NOMO-1 (cell line): ENCODE data around the gene UBR1.
A peak's percentile ranks its signal among the peaks of the same experiment; 100 is the strongest.

ENCODE experiments used
- DNase-seq, 2 experiments: peaks; one replicate each; lab custom pipeline; 2025; ENCODE audit not compliant: unreplicated experiment in 2 of 2; lab: John Stamatoyannopoulos, UW

Gene UBR1

DNA sequence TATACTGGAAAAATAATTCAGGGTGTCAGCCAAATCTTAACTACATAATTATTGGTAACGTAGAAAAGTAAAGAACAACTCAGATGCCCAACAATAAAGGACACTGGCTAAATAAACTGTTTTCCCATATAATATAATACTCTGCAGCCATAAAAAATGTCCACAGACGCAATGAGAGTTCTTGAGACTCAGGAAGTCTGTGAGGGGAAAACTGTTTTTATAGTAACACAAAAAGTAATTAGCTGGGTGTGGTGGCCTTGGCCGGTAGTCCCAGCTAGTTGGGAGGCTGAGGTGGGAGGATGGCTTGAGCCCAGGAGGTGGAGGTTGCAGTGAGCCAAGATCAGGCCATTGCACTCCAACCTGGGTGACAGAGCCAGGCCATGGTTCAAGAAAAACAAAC, 5.5 kb upstream of the UBR1 start:
- DNase-seq: no peak

DNA sequence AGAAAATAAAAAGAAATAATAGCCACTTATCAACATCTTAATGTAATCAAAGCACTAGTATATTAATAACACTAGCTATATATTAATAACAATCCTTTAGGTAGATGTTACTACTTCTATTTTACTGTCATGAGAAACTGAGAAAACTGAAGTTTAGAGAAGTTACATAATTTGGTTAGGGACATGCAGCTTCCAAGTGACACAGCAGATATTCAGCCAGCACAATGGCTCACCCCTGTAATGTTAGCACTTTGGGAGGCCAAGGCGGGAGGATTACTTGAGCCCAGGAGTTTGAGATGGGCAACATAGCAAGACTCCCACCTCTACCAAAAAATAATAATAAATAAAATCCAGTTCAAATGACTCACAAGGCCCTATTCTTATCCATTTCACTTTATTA, 1.9 kb upstream of the UBR1 start:
- DNase-seq: peak in 1 of 2 experiments; percentile 63

GRCh38 chr15:43106486-43106829, 620 bp upstream of the UBR1 start:
- DNase-seq: no peak

- DNase-seq: peak in 1 of 2 experiments; percentile 53
These were observed 631 bp downstream of the UBR1 start for GRCh38 chr15:43105077-43105736.

DNA sequence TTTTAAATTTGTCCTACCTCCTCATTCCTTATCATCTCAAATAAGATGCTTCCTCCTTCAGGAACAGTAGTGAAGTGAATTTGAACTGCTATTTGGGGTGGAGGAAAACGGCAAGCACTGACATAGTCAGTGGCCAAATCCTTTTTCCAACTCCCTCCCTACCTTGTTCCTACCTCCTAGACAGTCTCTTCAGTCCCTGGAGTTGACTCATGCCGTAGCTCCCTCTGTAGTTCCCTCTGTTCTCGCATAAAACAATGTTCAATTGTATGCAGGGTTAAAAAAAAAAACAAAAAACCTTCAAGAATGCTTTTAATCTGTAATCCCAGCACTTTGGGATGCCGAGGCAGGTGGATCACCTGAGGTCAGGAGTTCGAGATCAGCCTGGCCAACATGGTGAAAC, 1.4 kb downstream of the UBR1 start:
- DNase-seq: no peak

DNA sequence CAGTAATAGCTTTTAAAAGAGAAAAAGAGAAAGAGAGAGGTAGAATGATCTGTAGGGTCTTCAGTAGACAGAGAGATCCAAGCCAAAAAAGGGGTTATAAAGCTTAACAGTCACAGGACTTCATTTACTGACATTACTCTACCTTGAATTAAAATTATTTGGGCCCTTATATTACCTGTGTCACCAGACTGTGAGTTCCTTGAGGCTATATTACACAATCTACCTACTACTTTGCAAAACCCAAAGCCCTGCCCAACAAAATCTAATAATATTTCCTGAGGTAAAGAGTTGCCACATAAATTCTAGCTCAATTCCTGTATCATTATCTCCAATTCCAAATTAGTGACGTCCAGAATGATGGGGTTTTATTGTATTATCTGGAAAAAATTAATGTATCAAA, 1.9 kb downstream of the UBR1 start:
- DNase-seq: no peak

DNA sequence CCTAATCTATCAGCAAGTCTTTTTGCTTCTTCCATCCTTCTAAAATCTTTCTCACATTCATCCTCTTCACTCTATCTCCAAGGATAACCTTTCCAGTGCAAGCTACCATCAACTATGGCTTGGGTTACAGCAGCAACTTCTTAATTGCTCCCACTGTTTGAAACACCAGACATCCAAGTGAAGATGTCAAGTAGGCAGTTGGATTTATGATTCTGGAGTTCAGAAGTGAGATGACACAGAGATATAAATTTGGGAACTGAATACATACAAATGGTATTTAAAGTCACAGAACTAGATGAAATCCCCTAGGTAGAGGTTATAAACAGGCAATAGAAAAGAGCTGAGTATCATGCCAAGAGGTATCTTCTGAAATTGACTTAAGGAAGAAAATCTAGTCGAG, 3.7 kb downstream of the UBR1 start:
- no peak for DNase-seq

DNA sequence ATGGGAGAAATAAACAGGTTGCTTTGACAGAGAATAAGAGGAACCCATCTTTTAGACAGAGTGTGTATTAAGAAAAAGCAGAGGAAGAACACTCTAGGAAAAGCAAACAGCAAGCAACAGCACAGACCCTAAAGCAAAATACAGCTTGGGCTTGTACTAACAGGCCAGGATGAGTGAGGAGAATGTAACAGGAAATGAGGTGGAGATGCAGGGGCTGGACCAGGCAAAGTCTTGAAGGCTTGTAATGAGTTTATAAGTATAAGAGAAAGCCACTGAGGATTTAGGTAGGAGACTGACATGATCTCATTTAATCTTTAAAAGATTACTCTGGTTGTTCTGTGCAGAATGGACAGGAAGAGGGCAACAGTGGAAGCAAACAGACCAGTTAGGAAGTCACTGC, 4.9 kb downstream of the UBR1 start:
- no peak for DNase-seq

- DNase-seq: no peak
These were observed 6.6 kb downstream of the UBR1 start for GRCh38 chr15:43099105-43099845.

- DNase-seq: no peak
These were observed 9.4 kb downstream of the UBR1 start for GRCh38 chr15:43096411-43096810.

GRCh38 chr15:43095708-43096347, 10.0 kb downstream of the UBR1 start:
- no peak for DNase-seq

DNA sequence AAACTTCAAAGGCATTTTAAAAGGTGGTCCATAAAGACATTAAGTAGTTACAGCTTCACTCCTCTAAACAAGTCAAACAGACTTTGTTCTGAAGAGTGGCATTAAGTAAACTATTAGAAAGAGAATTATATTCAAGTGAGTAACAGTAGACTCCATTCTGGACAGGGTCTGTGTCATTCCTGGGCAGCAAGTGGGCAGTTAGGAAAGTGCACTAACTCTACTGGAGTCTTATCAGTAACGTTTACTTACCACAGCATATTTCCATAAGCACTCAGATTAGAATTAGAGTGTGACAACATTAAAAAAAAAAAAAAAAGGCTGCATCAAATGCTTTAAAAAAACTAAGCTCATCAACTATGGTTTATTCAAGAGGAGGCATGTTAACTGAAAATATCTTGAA, 10.6 kb downstream of the UBR1 start:
- no peak for DNase-seq

GRCh38 chr15:43094416-43095030, 11.3 kb downstream of the UBR1 start:
- DNase-seq: no peak

- DNase-seq: peak; percentile 53 to 87
These were observed 12.8 kb downstream of the UBR1 start for GRCh38 chr15:43093026-43093425.

DNA sequence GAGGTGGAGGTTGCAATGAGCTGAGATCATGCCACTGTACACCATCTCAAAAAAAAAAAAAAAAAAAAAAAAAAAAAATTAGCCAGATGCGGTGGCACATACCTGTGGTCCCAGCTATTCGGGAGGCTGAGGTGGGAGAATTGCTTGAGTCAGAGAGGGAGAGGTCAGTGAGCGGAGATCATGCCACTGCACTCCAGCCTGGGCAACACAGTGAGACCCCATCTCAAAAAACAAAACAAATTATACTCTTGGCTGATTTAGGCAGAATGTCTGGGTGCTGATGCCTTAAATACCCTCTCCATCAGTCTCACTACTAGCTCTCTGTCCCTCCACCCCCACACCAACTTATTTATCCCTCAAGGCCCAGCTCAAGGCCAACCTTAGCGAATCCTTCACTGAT, 14.0 kb downstream of the UBR1 start:
- DNase-seq: no peak

DNA sequence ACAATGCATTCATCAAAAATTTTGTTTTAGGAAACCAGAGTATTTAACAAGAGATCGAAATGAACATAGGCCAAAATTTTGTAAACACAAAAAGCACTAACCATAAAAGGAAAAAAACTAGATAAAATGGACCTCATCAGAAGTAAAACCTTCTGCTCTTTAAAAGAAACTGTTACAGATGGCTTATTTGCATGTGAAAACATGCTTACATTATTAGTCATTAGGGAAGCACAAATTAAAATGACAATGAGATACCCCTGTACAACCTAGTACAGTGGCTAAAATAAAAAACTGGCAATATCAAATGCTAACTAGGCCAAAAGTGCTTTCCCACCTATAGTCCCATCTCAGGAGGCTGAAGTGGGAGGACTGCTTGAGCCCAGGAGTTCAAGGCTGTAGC, 19.3 kb downstream of the UBR1 start:
- no peak for DNase-seq

GRCh38 chr15:43085921-43086320, 19.9 kb downstream of the UBR1 start:
- no peak for DNase-seq

DNA sequence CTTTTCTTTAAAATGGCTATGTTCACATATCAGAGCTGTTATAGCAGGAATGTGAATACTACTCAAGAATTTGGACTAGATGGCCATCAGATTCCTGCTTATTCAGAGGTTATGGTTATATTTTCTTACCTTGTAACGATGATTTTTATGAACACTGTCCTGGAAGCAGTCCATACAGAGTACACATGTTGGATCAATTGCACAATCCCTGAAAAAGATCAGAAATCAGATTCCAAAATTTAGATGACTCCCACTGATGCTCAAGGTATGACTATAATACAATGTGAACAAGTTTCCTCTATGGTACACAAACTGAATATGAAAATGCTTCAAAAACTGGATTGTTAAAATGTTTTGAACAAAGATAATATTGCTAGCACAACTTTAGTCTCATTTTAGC, 23.3 kb downstream of the UBR1 start:
- DNase-seq: no peak

GRCh38 chr15:43081283-43081682, 24.6 kb downstream of the UBR1 start:
- no peak for DNase-seq

DNA sequence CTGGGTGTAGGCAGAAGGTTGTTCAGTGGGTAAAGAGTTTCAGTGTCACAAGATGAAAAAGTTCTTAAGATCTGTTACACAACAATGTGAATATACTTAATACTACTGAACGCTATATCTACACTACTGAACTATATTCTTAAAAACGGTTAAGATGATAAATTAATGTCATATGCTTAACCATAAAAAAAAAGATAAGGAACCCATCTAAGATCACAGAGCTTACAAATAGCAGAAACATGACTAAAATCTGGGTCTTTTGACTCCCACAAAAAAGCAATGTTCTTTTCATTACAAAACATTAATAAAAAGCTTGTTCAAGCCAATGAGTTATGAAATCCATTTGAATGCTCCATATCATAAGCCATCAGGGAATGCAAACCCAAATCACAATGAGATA, 34.4 kb downstream of the UBR1 start:
- no peak for DNase-seq

DNA sequence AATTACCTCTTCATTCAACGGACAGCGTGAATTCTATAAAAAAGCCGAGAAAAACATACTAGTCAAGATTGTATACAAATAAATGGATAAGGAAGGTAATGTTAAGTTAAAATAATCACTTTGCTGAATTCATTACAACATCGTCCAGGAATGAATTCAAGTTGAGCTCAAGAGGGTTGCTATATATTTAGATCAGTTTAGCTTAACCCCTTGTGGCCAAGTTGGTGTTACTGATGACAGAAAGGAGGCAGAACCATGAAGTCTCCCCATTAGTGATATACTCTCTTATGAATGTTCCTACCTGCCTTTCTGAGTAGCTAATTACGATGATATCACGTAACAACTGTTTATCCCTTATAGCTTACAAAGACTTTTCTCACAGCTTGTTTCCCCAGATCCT, 34.9 kb downstream of the UBR1 start:
- DNase-seq: no peak

DNA sequence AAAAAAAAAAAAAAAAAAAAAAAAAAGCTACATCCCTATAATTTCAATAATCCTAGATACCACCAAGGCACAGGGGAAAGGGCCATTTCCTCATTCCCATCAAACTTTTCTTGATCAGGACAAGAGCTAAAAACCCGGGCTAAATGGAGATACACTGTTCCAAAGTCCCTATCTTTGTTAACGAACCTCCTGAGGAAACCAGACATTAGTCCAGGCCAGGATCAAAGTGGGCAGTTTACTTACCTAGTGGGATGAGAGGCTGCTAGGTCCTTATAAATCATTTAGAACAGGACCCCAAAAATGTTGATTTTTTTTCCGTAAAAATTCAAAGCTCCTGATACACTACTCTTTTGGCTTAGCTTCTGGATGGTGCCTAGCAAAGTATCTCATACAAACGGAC, 35.6 kb downstream of the UBR1 start:
- no peak for DNase-seq
